Tibial artery (tissue), 4 donors: ENCODE data around the gene LCN6.

Source experiments
- DNase-seq, 2 donors: peaks; one replicate each; pipeline ENCODE4 v3.0.0-alpha.2; 2019
- H3K27ac ChIP-seq, 2 donors: fragments of 200-600 bp; sonication (generic) in 1 of 2; 1 replicate in 1 of 2; 2 replicates in 1 of 2; pipeline ENCODE4 v1.5.1; 2018 to 2019; ENCODE audit warnings: mild to moderate bottlenecking in 1 of 2
- H3K27me3 ChIP-seq, 2 donors: fragments of 200-600 bp; sonication (generic) in 1 of 2; one replicate each; pipeline versions ENCODE4 v1.5.1 to v1.6.0; 2016 to 2019
- H3K36me3 ChIP-seq, 3 donors: fragments of 200-600 bp; sonication (generic) in 2 of 3; one replicate each; pipeline ENCODE4 v1.5.1; 2016 to 2019; ENCODE audit warnings: mild to moderate bottlenecking in 2 of 3
- H3K4me1 ChIP-seq, 4 donors: fragments of 200-600 bp; sonication (generic) in 2 of 4; 1 replicate in 3 of 4; 2 replicates in 1 of 4; pipeline ENCODE4 v1.5.1; 2016 to 2019
- H3K4me3 ChIP-seq, 2 donors: fragments of 200-600 bp; sonication (generic) in 1 of 2; 1 replicate in 1 of 2; 2 replicates in 1 of 2; pipeline ENCODE4 v1.5.1; 2018 to 2019; ENCODE audit warnings: mild to moderate bottlenecking in 2 of 2
- H3K9me3 ChIP-seq, 3 donors: fragments of 200-600 bp; sonication (generic) in 1 of 3; one replicate each; pipeline ENCODE4 v1.5.1; 2016 to 2019
- CTCF ChIP-seq, 2 experiments: fragments of 200-600 bp in 1 of 2; fragments of 450-650 bp in 1 of 2; IDR thresholded peaks; one replicate each; pipeline ENCODE4 v1.5.1; 2017 to 2019; ENCODE audit warnings: antibody characterized with exemption in 2 of 2, mild to moderate bottlenecking in 1 of 2, moderate library complexity in 1 of 2
- intact Hi-C: fragments of 100-400 bp; cut with DNase I; formaldehyde crosslinking; loops from one replicate; pipeline ENCODE4 v1.15.0; 2023; ENCODE audit warnings: low total_unique reads

LCN6 gene

GRCh38 chr9:136732444-136733178 lies 15.7 kb downstream of the LCN6 start:
- Histone ChIP-seq H3K27me3 (no peaks in the 10 kb centered on the region), H3K4me1 (peaks cover 0 to 17% (median 8%) of the 10 kb centered on the region in 4 donors), H3K4me3 (no peak overlapping the region), H3K27ac (no peak overlapping the region), H3K9me3 (no peaks in the 10 kb centered on the region), H3K36me3 (no peaks in the 10 kb centered on the region)
- no peak for TF ChIP-seq CTCF (IDR thresholded peaks at IDR 0.05)
- DNase-seq = no peak
- intact Hi-C loops = no loop called here

GRCh38 chr9:136729926-136730325 lies 18.4 kb downstream of the LCN6 start:
- H3K4me3 ChIP-seq = no peak overlapping the region
- DNase-seq = no peak
- H3K9me3 ChIP-seq = no peaks in the 10 kb centered on the region
- intact Hi-C loops = no loop called here
- no peak overlapping the region for H3K27ac ChIP-seq
- no peak for TF ChIP-seq CTCF (IDR thresholded peaks at IDR 0.05)
- peaks cover 0 to 39% (median 27%) of the 10 kb centered on the region in 4 donors for H3K4me1 ChIP-seq
- H3K27me3 ChIP-seq = no peaks in the 10 kb centered on the region
- peaks cover 9 to 19% (median 18%) of the 10 kb centered on the region in 3 donors for H3K36me3 ChIP-seq

GRCh38 chr9:136729144-136729543 lies 19.2 kb downstream of the LCN6 start:
- Histone ChIP-seq H3K36me3 (peaks cover 17 to 27% (median 26%) of the 10 kb centered on the region in 3 donors), H3K27me3 (no peaks in the 10 kb centered on the region), H3K9me3 (no peaks in the 10 kb centered on the region), H3K27ac (peak overlapping the region in 1 of 2 donors; percentile 65), H3K4me1 (peaks cover 0 to 39% (median 27%) of the 10 kb centered on the region in 4 donors), H3K4me3 (peak overlapping the region; percentile 78 to 79)
- peak in 1 of 2 donors; percentile 62 for DNase-seq
- intact Hi-C loops = no loop called here
- no peak for TF ChIP-seq CTCF (IDR thresholded peaks at IDR 0.05)

GRCh38 chr9:136728548-136729123 lies 19.7 kb downstream of the LCN6 start:
- H3K4me3 ChIP-seq = peak overlapping the region; percentile 78 to 79
- peaks cover 22 to 32% (median 31%) of the 10 kb centered on the region in 3 donors for H3K36me3 ChIP-seq
- peak overlapping the region; percentile 61 to 65 for H3K27ac ChIP-seq
- intact Hi-C loops = no loop called here
- no peaks in the 10 kb centered on the region for H3K9me3 ChIP-seq
- peak in 1 of 2 donors; percentile 67 for DNase-seq
- H3K4me1 ChIP-seq = peaks cover 0 to 39% (median 27%) of the 10 kb centered on the region in 4 donors
- no peak for TF ChIP-seq CTCF (IDR thresholded peaks at IDR 0.05)
- H3K27me3 ChIP-seq = no peaks in the 10 kb centered on the region

GRCh38 chr9:136728080-136728547 lies 20.2 kb downstream of the LCN6 start:
- intact Hi-C loops = no loop called here
- H3K4me1 ChIP-seq = peaks cover 0 to 39% (median 27%) of the 10 kb centered on the region in 4 donors
- peak; percentile 82 to 94 for TF ChIP-seq CTCF (IDR thresholded peaks at IDR 0.05)
- peak overlapping the region; percentile 78 to 79 for H3K4me3 ChIP-seq
- peaks cover 27 to 38% (median 37%) of the 10 kb centered on the region in 3 donors for H3K36me3 ChIP-seq
- no peaks in the 10 kb centered on the region for H3K27me3 ChIP-seq
- H3K9me3 ChIP-seq = no peaks in the 10 kb centered on the region
- H3K27ac ChIP-seq = peak overlapping the region; percentile 61 to 70
- DNase-seq = peak; percentile 85 to 92
